NB4 (cell line): Measurements from ENCODE around the gene PERP.

Source experiments
- CTCF ChIP-seq: IDR thresholded peaks from one replicate; pipeline ENCODE4 v1.5.1; 2012; ENCODE audit warnings: low read depth, low read length
- MYC ChIP-seq: IDR thresholded peaks from 2 replicates; pipeline ENCODE4 v1.6.1; 2011; ENCODE audit warnings: low read depth, low read length
- POLR2A ChIP-seq: IDR thresholded peaks from 2 replicates; pipeline ENCODE4 v1.6.1; 2011; ENCODE audit warnings: mild to moderate bottlenecking; ENCODE audit not compliant: insufficient read length; ENCODE audit errors: extremely low read depth
- TF ChIP-seq, protein P1 (sequence below): IDR thresholded peaks from 2 replicates; pipeline ENCODE4 v1.6.1; 2011; ENCODE audit warnings: low read depth, low read length

DNA sequence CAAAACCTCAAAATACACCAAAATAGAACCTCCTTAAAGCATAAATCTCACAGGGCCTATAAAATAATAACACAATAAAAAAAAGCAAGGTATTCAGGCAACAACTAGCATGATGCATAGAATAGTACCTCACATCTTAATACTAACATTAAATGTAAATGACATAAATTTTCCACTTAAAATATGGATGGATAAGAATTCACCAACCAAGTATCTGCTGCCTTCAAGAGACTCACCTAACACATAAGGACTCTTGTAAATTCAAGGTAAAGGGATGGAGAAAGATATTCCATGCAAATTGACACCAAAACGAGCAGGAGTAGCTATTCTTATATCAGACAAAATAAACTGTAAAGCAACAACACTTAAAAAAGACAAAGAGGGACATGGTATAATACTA is 52.2 kb downstream of the PERP start:
- no peak for TF ChIP-seq CTCF
- no peak for TF ChIP-seq MYC
- TF ChIP-seq POLR2A, result no peak
- TF ChIP-seq, protein P1, sequence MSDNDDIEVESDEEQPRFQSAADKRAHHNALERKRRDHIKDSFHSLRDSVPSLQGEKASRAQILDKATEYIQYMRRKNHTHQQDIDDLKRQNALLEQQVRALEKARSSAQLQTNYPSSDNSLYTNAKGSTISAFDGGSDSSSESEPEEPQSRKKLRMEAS, result no peak
